Stimulated activated CD8-positive, alpha-beta memory T cell treated with anti-CD3 and anti-CD28 coated beads, Interleukin-7, amount 100 ng/mL, for 1 hour (primary cell): ENCODE measurements around the gene SLN.

ENCODE experiments used
- DNase-seq, 2 donors: peaks; one replicate each; pipeline ENCODE4 v3.0.0-alpha.2; 2020; ENCODE audit warnings: low read depth in 2 of 2

Gene SLN

DNA sequence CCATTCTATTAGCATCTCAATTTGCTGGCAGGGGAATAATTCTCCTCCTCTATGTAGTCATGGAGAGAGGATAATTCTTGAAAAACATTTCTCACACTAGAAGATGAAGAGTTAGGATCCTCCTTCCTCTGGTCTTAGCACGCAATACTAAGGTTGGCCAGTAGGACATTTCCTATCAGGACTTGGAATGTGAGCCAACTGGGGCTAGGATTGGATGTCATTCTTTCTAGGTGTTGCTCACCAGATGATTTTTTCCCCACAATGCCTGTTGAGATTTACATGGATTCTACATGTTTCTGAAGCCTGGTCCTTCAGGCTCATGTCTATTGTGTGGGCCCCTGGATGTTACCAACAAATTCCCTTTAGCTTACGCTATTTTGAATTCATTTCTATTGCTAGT, 28.0 kb downstream of the SLN start:
- no peak for DNase-seq

GRCh38 chr11:107683061-107683460, 28.8 kb downstream of the SLN start:
- no peak for DNase-seq

GRCh38 chr11:107682572-107682971, 29.3 kb downstream of the SLN start:
- DNase-seq: no peak

DNA sequence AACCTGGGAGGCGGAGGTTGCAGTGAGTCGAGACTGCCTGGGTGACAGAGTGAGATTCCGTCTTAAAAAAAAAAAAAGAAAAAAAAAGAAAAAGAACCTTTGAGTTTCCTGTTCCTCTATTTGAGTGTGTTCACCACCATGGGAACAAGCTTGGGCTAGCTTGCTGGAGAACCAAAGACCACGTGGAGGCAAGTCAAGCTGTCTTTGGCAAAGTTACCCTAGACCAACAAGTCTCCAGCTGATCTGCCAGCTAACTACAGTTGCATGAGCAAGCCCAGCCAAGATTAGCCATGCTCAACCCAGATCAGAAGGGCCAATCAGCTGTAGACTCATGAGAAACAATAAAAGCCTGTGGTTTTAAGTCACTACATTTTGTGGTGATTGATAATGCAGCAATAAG, 29.7 kb downstream of the SLN start:
- DNase-seq: no peak

DNA sequence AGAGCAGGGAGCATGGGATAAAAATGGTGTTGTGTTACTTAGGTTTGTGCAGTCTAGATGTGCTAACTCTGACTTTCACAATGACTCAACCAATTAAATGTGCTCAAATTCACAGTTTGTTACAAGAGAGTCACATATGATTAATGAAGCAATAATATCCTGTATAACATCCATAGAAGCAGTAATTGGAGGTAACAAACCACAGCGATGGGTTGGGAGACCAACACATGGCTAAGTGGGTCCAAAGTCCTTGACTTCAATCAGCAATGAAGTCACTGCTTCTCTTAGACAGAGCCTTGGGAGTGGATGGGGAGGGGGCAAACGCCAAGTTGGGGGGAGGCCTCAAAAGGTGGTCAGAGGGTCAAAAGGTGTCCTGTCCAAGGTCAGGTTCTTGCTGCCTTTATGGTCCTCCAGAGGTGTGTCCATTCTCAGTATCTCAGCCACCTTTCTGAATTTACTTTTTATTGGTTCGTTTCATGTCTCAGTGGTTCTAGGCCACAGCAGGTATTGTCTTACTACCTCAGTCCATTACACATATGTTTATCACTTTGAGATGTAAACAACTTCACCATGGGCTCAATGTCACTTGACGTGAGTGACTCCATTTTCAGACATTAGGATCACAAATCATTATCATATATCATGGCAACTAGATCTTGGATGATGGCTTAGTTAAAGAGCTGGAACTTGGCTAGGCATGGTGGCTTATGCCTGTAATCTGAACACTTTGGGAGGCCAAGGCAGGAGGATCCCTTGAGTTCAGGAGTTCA, 32.4 kb downstream of the SLN start:
- no peak for DNase-seq

DNA sequence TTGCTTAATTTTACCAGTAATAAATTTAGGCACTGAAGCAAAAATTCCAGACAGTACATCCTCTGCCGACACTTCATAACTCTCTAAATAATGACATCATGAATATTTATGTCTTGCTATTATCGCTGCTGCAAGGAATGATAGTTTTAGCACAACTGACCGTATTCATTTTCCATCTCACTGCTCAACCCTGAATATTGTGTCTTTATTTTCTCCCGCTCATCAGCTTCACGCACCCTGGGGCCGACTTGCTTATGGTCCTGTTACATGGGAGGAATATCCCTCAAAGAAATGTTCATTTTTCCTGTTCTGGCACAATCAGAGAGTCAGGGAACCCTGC, 33.3 kb downstream of the SLN start:
- no peak for DNase-seq

DNA sequence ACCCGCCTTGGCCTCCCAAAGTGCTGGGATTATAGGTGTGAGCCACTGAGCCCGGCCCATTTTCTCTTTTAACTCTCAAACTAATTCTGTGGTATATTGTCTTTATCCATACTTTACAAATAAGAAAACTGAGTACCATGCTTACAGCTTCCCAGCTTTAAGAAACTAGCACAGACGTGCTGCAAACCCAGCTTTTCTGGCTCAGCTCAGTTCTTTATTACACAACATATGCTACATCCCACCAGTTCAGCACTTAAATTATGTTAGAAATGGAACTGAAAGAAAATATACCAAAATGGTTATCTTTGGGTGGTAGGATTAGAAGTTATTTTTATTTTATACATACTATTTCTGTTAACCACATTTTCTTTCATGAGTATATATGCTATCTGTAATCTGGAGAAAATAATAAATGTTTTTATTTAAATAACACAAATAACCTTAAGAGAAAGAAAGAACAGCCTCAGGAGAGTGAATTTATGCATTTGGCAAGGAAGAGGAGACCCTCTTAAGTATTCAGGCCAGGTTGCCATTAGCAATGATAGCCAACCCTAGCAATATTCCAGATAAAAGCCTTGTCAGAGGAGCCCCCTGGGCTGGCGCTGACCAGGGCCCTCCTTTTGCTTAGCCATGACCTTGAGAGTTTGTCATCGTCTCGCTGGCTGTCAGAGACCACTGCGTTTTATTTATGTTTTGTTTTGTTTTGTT, 33.8 kb downstream of the SLN start:
- DNase-seq: no peak

DNA sequence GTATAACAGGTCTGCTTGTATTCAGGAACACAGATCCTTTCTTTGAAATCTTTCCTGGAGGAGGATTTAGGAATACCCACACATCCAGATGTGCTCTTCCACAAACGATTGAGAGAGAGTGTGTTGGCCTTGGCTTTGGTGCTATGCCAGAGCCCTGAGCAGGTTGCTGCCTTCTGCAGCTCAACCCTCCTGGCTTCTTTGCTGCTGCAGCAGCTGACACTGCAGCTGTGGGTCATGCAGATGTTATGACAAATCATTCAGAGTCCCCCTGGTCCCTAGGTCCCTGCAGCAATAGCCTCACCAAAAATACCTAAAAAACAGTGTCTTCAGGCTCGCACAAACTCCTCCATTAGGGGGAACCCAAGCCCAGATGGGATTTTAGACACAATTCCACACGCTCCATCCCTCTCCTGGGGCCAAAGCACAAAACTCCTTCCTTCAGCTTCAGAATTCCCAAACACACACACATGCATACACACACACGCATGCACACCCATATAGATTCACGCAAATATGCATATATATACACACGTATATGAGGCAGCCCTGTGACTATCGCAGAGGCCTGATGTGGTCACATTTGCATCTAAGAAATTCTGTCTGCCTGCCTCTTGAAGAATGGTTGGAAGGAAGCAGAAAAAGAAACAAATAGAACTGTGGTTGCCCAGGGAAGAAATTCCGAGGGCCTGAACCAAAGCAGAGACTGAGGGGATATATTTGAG, 35.4 kb downstream of the SLN start:
- DNase-seq: no peak

GRCh38 chr11:107675902-107676301, 36.0 kb downstream of the SLN start:
- DNase-seq: no peak

DNA sequence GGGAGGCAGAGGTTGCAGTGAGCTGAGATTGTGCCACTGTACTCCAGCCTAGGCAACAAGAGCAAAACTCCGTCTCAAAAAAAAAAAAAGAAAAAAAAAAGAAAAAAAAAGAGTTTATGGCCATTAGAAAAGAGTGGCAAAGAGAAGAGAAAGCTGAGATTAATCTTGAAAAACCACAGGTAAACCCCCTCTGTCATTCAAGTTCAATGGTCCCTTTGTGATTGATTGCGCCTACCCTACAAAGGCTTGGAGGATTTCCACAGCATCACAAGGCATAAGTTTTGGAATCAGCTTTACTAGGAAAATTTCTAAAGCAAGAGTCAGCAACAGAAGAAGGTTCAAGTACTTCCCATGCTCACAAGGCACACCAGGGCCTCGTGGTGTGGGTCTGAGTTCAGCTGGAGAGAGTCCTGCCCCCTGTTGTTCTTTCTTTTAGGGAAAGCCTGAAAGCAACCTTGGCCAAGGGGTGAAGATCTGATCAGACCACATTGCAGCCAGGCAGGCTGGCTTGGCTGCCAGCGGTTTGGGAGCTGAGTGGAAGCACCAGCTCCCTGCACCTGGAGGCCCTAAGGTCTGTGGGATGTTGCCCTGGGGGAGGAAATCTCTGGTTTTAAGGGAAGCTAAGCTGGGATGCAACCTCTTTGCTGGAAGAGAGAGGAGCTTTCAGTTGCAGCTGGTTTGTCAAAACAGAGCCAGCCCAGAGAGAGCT, 41.8 kb downstream of the SLN start:
- DNase-seq: no peak

DNA sequence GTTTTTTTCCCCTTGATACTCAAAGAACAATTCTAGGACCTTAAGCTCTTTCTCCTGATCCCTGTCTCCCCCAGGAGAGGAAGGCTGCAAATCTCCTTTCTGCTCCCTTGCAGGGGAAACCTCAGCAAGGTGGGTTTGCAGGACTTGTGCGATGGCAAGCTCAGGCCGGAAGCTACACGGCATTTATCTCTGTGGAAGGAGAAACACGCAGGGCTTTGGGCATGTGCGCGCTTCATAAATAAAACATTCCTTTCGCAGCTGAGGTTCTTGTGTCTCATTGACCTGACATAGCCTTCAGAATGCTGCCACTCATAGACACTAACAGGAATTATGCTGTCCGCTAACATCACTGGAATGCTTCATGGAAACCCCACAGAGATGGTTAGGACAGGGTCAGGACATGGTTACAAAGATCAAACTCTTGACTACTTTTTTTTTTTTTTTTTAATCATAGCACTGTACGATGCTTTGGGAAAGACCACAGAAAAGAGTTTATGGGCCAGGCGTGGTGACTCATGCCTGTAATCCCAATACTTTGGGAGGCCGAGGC, 42.6 kb downstream of the SLN start:
- no peak for DNase-seq

DNA sequence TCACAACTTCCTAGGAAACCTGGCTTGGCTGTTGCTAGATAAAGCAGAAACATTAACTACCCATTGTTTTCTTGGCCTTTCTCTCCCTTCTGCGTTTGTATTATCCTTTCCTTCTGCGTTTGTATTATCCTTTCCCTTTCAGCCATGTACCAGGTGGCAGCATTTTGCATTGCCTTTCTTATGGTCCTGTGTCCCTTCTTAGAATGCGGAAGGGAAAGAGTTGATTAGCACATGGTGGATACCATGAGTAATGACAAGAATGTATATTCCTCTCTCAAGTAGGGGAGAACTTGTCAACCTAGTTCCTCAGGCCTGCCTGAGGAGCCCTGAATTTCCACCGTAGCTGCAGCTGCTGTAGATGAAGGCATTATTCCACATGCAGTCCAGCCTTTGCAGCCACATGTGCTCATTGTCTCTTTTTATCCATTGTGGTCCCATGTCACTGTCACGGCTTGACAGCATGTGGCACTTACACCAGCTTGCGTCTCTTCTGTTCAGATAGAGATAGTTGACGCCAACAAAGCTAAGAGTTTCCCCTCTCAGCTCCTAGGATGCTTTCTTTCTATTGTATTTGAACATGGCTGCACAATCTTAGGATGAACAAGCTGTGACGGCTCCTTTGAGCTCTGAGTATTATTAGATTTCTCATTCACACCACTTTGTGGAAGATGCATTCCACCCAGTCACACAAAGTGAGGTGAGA, 44.8 kb downstream of the SLN start:
- DNase-seq: no peak

- no peak for DNase-seq
Measured at GRCh38 chr11:107665018-107665417, 46.8 kb downstream of the SLN start.

DNA sequence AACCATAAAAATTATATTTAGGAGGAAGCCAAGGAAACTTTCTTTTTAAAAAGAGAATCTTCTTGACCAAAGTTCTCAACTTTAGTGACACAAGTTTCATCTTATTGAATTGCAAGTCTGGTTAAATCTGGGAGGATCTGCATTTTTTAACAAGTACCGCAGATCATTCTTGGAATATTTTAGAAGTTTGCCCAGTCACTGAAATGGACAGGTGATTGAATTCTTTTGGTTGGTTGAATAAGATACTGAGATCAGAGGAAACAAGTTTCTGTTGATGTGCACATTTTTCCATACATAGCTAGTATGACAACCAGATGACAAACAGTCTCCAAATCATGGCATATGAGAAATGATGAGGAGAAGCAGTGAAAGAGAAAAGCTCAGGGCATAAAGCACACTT, 50.2 kb downstream of the SLN start:
- no peak for DNase-seq

DNA sequence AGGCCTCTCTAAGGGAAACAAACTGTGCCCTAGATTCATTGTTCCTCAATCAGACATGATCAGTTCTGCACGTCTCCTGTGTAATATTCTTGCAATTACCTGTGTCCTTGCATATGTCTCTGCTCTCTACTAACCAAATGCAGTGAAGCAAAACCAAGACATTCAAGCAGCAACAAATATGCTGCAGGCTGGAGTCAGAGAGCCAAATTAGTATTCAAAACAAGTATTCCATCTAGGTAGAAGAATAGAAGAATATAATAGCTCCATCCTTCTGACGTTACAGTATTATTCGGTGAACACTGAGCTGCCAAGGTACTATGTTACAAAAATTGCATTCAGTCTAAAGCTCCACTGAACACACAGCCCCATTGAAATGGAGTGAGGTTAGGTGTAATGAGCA, 51.8 kb downstream of the SLN start:
- no peak for DNase-seq

- no peak for DNase-seq
Measured at GRCh38 chr11:107659310-107659709, 52.5 kb downstream of the SLN start.
